ENCODE measurements around the gene ARHGAP10.

The ARHGAP10 gene

DNA sequence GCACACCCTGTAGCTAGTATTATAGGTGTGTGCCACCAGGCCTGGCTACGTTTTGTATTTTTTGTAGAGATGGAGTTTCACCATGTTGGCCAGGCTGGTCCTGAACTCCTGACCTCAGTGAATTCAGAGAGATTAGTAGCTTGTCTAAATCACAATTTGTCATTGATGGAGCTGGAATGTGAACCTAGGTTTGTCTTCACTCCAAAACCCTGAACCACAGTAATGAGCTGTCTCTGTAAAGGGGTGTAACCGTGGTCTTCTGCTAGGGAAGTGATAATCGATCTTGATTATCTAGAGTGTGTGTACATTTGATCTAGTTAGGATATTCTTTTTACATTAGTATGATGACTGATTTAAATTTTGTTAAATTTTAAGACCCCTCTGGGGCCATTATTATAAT, 8.3 kb downstream of the ARHGAP10 start:
- no peak overlapping the region for H3K4me3 ChIP-seq (ENCODE audit: low read length)
- TF ChIP-seq ZNF274 (IDR thresholded peaks at IDR 0.05; ENCODE audit: low read depth, low read length) = no peak

DNA sequence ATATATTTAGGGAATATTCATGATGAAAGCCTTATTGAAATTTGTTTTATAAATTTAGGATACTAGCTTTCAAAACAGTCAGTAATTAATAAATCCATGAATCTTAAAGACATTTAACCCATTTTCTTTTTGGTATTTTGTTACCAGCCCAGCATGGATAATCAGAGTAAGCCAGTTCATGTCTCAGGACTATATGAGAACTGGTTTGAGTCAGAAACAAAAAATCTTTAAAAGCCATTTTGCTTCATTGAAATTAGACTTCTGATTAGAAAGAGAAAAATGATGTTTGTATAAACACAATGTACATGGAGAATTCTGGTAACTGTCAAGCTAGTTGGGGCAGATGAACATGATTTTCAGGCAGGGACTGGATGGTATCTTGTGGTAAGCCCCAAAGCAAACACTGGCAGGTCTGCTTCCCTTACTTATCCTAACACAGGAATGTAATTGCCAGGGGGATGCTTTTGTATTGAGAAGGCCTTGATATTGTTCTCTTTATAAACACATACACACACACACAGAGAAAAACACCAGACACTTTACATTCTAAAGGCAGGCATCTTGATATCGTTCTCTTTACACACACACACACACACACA, 9.4 kb downstream of the ARHGAP10 start:
- H3K4me3 ChIP-seq (ENCODE audit: low read length) = no peak overlapping the region
- no peak for TF ChIP-seq ZNF274 (IDR thresholded peaks at IDR 0.05; ENCODE audit: low read depth, low read length)

GRCh38 chr4:147747787-147748454, 16.0 kb downstream of the ARHGAP10 start:
- no peak for TF ChIP-seq ZNF274 (IDR thresholded peaks at IDR 0.05; ENCODE audit: low read depth, low read length)
- no peak overlapping the region for H3K4me3 ChIP-seq (ENCODE audit: low read length)

- no peak overlapping the region; the same call in 1 of the 2 replicates for H3K4me3 ChIP-seq (ENCODE audit: low read length)
- no peak for TF ChIP-seq ZNF274 (IDR thresholded peaks at IDR 0.05; ENCODE audit: low read depth, low read length)
Observed at GRCh38 chr4:147749811-147750321, 18.0 kb downstream of the ARHGAP10 start.

DNA sequence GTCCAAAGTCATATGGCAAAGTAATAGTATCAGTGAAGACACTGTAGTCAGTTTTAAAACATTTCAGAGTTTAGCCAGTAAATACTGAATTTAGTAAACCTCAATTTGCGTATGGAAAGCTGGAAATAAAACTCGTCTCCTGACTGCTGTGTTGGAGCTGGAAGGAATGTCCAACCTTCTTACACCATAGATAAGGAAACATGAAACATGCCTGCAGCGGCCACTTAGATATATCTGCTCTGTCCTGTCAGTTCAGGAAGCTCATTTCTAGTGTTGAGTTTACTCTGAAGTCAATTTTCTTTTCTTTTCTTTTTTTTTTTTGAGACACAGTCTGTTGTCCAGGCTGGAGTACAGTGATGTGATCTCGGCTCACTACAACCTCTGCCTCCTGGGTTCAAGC, 21.2 kb downstream of the ARHGAP10 start:
- H3K4me3 ChIP-seq (ENCODE audit: low read length) = no peak overlapping the region
- no peak for TF ChIP-seq ZNF274 (IDR thresholded peaks at IDR 0.05; ENCODE audit: low read depth, low read length)

DNA sequence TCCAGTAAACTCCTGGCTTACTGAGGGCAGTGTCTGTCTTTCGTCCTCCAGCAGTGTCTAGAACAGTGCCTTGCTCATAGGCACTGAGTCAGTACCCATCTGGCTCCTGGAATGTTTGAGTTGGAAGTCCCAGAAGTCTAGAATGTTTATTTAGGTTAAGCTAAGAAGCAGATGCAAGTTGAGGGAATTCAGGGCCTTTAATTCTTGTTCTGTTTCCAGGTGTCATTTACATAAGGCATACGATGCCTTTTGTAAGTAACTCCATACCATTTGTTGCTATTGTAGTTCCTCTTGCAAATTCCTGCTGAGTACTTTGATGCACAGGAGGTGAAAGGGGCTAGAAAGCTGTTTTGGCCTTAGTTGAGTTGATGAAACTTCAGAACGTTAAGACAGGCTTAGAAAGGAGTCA, 22.2 kb downstream of the ARHGAP10 start:
- no peak for TF ChIP-seq ZNF274 (IDR thresholded peaks at IDR 0.05; ENCODE audit: low read depth, low read length)
- no peak overlapping the region for H3K4me3 ChIP-seq (ENCODE audit: low read length)

DNA sequence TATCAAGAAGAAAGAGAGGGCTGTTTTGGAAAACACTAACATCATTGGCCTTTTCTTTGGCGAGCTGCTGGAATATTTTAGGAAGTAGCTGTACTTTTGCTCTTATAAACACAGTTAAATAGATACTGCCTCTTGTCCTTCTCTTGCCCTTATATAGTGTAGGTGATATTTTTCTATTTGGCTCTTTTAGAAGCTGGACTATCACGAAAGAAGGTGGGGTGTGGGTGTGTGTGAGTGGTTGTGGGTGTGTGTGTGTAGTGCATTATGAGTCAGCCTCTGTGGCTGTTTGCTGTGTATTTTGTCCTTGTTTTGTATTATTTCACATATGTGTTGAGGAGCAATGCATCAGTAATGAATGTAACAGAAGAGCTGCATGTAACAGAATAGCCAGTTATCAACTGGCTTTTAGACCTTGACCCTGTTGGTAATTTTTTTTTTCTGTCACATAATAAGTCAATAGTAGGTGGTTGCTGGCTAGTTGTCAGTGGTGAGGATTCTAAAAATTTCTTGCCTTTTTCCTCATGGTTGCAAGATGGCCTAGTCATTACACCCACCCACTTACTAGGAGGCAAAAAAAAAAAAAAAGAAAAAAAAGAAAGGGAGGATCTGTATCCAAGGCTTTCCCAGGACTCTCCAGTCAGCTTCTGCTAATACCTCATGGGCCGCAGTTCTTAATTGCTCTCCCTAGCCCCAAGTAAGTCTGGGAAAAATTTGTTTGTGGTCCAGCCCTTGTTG, 23.8 kb downstream of the ARHGAP10 start:
- H3K4me3 ChIP-seq (ENCODE audit: low read length) = no peak overlapping the region
- TF ChIP-seq ZNF274 (IDR thresholded peaks at IDR 0.05; ENCODE audit: low read depth, low read length) = no peak

GRCh38 chr4:147756417-147756816, 24.5 kb downstream of the ARHGAP10 start:
- TF ChIP-seq ZNF274 (IDR thresholded peaks at IDR 0.05; ENCODE audit: low read depth, low read length) = no peak
- H3K4me3 ChIP-seq (ENCODE audit: low read length) = no peak overlapping the region

GRCh38 chr4:147760176-147760575, 28.3 kb downstream of the ARHGAP10 start:
- TF ChIP-seq ZNF274 (IDR thresholded peaks at IDR 0.05; ENCODE audit: low read depth, low read length) = no peak
- H3K4me3 ChIP-seq (ENCODE audit: low read length) = no peak overlapping the region

GRCh38 chr4:147760695-147761094, 28.8 kb downstream of the ARHGAP10 start:
- no peak overlapping the region for H3K4me3 ChIP-seq (ENCODE audit: low read length)
- no peak for TF ChIP-seq ZNF274 (IDR thresholded peaks at IDR 0.05; ENCODE audit: low read depth, low read length)

DNA sequence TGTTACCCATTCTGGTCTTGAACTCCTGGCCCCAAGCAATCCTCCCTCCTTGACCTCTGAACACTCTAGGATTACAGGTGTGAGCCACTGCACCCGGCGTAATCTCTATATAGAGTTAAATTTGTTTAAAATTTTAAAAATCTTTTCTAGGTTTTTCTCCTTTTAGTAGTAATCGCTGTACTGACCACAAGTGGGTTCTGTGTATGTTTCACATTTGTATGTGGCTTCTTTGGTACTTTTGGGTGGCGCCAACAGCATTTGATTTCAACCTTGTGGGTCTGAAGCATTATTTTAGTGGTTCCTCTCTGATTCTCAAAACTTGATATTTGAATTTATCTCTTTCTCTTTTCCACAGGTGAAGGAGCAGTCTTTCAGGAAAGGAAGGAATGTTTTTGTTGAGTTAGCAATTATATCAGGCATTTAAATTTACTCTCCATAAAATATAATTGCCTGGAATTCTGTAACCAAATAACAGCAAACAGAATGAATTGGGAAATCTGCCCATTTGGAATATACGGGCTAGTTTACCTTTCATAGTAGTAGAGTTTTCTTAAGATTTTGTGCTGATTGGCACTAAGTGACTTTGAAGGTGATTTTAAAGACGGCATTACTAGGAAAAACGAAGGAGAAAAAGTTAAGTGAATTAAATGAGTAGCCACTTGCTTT, 29.5 kb downstream of the ARHGAP10 start:
- TF ChIP-seq ZNF274 (IDR thresholded peaks at IDR 0.05; ENCODE audit: low read depth, low read length) = no peak
- no peak overlapping the region for H3K4me3 ChIP-seq (ENCODE audit: low read length)

- TF ChIP-seq ZNF274 (IDR thresholded peaks at IDR 0.05; ENCODE audit: low read depth, low read length) = no peak
- H3K4me3 ChIP-seq (ENCODE audit: low read length) = no peak overlapping the region
Observed at GRCh38 chr4:147764337-147764736, 32.4 kb downstream of the ARHGAP10 start.

- no peak overlapping the region for H3K4me3 ChIP-seq (ENCODE audit: low read length)
- TF ChIP-seq ZNF274 (IDR thresholded peaks at IDR 0.05; ENCODE audit: low read depth, low read length) = no peak
Observed at GRCh38 chr4:147765121-147765529, 33.2 kb downstream of the ARHGAP10 start.

- no peak for TF ChIP-seq ZNF274 (IDR thresholded peaks at IDR 0.05; ENCODE audit: low read depth, low read length)
- H3K4me3 ChIP-seq (ENCODE audit: low read length) = no peak overlapping the region
Observed at GRCh38 chr4:147768113-147768512, 36.2 kb downstream of the ARHGAP10 start.

Measured in GM08714 (cell line).